Measurements from ENCODE around the gene IL32. TPM values are rescaled to one million over a fixed set of nuclear protein-coding genes. Genes with fewer than 3 reads are reported as not detected.

IL32 gene
- total and polyA plus RNA-seq, 9 of the 15 experiments (the other 6 are each of a cell fraction or from before 2014, with no cell fraction given), result 0.21 to 2.2 (median 0.37) TPM; not detected in 3

GRCh38 chr16:3021449-3022207 lies 43.8 kb upstream of the IL32 start (continued):
- TF ChIP-seq ZBTB40 (IDR thresholded peaks at IDR 0.05) (0 out of 2 replicates have a peak, but pooled peaks have one; percentile 20), ZBTB40 (CRISPR knock-in tag; IDR thresholded peaks at IDR 0.05) (no peak), SIN3A (IDR thresholded peaks at IDR 0.05; ENCODE audit: borderline replicate concordance in 2 of 2, control insufficient read depth in 1 of 2, low read depth in 2 of 2, low read length in 2 of 2) (peak; percentile 65 to 68; a peak in 1 of 4 replicates), CCNT2 (IDR thresholded peaks at IDR 0.05; ENCODE audit: borderline replicate concordance, extremely low read depth, insufficient read length, low read depth, low read length) (peak; percentile 35), MYBL2 (IDR thresholded peaks at IDR 0.05; ENCODE audit: low read depth) (no peak), MYBL2 (CRISPR knock-in tag; IDR thresholded peaks at IDR 0.05; ENCODE audit: borderline replicate concordance) (no peak), ZNF740 (CRISPR knock-in tag; IDR thresholded peaks at IDR 0.05) (0 out of 2 replicates have a peak, but pooled peaks have one; percentile 41), ZNF740 (tag; IDR thresholded peaks at IDR 0.05) (no peak), UBTF (IDR thresholded peaks at IDR 0.05; ENCODE audit: borderline replicate concordance in 1 of 2, low read depth in 2 of 2, low read length in 2 of 2) (0 out of 4 replicates have a peak, but pooled peaks of 1 of the 2 experiments have one; percentile 3)
